Prostate gland (tissue), 2 donors: ENCODE data around the gene ANKRD13D. TPM values are rescaled to one million over a fixed set of nuclear protein-coding genes. Genes with fewer than 3 reads are reported as not detected.
A peak's percentile ranks its signal among the peaks of the same experiment; 100 is the strongest.

Experiments used
- DNase-seq: peaks from one replicate; pipeline ENCODE4 v3.0.0-alpha.2; 2019; ENCODE audit warnings: low spot score
- H3K27ac ChIP-seq, 2 donors: fragments of 200-600 bp; sonication (generic); 2 replicates each; pipeline ENCODE4 v1.5.1; 2017 to 2019
- H3K27me3 ChIP-seq: fragments of 200-600 bp; sonication (generic); replicated peaks from 2 replicates; pipeline ENCODE4 v1.5.1; 2019; ENCODE audit not compliant: insufficient read depth
- H3K36me3 ChIP-seq, 2 donors: fragments of 200-600 bp; sonication (generic); 1 replicate in 1 of 2; 2 replicates in 1 of 2; pipeline versions ENCODE4 v1.5.1 to v1.8.1; 2017 to 2019
- H3K4me1 ChIP-seq: fragments of 200-600 bp; sonication (generic); replicated peaks from 2 replicates; pipeline ENCODE4 v1.5.1; 2019
- H3K4me3 ChIP-seq, 2 donors: fragments of 200-600 bp; sonication (generic); 2 replicates each; pipeline ENCODE4 v1.5.1; 2017 to 2019
- H3K9me3 ChIP-seq: fragments of 200-600 bp; sonication (generic); 2 replicates; pipeline ENCODE4 v1.5.1; 2017
- POLR2A ChIP-seq: fragments of 450-650 bp; IDR thresholded peaks from one replicate; pipeline ENCODE4 v1.6.1; 2016; ENCODE audit warnings: antibody characterized with exemption, mild to moderate bottlenecking
- POLR2AphosphoS5 ChIP-seq: sonication (generic); formaldehyde crosslinking; IDR thresholded peaks from one replicate; pipeline ENCODE4 v1.6.1; 2017; ENCODE audit warnings: antibody characterized with exemption
- WGBS: methylation state at CpG from one replicate; pipeline ENCODE4 v1.1.5; 2018; 5-methylcytosine and 5-hydroxymethylcytosine counted together
- intact Hi-C: fragments of 100-400 bp; cut with DNase I; formaldehyde crosslinking; loops from one replicate; pipeline ENCODE4 v1.14.2; 2022
- total RNA-seq, 2 donors: library from RNA; depleted of rRNA; stranded (reverse); fragments of >200 nt; gene quantifications; one replicate each; pipeline ENCODE4 v1.1.0, GENCODE V29; 2016
- TF ChIP-seq, protein P1 (sequence below), 4 experiments: fragments of 200-600 bp in 2 of 4; fragments of 450-650 bp in 2 of 4; sonication (generic) in 2 of 4; IDR thresholded peaks; 1 replicate in 3 of 4; 2 replicates in 1 of 4; pipeline ENCODE4 v1.5.1; 2016 to 2019; ENCODE audit warnings: antibody characterized with exemption in 4 of 4, mild to moderate bottlenecking in 2 of 4, moderate library complexity in 2 of 4

ANKRD13D gene
- total RNA-seq = 10 to 100 TPM; 35.9 to 75.3 TPM

DNA sequence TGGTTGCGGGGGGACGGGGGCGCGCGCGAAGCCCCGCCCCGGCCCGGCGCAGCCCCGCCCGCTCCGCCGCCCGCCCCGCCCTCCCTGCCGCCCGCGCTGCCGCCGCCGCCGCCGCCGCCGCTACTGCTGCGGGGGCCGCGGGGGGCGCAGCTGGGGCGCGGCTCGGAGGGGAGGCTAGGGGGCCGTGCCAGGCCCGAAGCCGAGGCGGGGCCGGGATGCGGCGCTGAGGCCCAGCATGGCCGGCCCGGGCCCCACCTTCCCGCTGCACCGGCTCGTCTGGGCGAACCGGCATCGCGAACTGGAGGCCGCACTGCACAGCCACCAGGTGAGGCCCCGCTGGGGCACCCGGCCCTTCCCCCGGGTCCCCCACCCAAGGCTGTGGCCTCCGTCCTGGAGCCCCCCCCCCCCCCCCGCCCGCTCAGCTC lies at the start of gene ANKRD13D:
Gene ANKRD13D (plus strand): TSS at position 78 of the 425 bp plus-strand sequence. CDS start 158 bp downstream, at position 236.
- intact Hi-C loops = no loop called here
- H3K27me3 ChIP-seq = no peaks in the 10 kb centered on the region
- peaks cover 11% of the 10 kb centered on the region for H3K4me1 ChIP-seq
- no peak for TF ChIP-seq POLR2AphosphoS5
- TF ChIP-seq, protein P1, sequence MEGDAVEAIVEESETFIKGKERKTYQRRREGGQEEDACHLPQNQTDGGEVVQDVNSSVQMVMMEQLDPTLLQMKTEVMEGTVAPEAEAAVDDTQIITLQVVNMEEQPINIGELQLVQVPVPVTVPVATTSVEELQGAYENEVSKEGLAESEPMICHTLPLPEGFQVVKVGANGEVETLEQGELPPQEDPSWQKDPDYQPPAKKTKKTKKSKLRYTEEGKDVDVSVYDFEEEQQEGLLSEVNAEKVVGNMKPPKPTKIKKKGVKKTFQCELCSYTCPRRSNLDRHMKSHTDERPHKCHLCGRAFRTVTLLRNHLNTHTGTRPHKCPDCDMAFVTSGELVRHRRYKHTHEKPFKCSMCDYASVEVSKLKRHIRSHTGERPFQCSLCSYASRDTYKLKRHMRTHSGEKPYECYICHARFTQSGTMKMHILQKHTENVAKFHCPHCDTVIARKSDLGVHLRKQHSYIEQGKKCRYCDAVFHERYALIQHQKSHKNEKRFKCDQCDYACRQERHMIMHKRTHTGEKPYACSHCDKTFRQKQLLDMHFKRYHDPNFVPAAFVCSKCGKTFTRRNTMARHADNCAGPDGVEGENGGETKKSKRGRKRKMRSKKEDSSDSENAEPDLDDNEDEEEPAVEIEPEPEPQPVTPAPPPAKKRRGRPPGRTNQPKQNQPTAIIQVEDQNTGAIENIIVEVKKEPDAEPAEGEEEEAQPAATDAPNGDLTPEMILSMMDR (IDR thresholded peaks at IDR 0.05) = no peak
- TF ChIP-seq POLR2A = no peak
- peak within 1 kb of the TSS; percentile 89 to 93 for H3K27ac ChIP-seq
- H3K36me3 ChIP-seq = peaks cover 17 to 21% of the 10 kb centered on the region in 2 donors
- H3K4me3 ChIP-seq = peak within 1 kb of the TSS; percentile 63 to 74
- no peak for DNase-seq
- H3K9me3 ChIP-seq = no peaks in the 10 kb centered on the region
- 0% methylated on average over 29 of the region's 56 CpGs for WGBS

DNA sequence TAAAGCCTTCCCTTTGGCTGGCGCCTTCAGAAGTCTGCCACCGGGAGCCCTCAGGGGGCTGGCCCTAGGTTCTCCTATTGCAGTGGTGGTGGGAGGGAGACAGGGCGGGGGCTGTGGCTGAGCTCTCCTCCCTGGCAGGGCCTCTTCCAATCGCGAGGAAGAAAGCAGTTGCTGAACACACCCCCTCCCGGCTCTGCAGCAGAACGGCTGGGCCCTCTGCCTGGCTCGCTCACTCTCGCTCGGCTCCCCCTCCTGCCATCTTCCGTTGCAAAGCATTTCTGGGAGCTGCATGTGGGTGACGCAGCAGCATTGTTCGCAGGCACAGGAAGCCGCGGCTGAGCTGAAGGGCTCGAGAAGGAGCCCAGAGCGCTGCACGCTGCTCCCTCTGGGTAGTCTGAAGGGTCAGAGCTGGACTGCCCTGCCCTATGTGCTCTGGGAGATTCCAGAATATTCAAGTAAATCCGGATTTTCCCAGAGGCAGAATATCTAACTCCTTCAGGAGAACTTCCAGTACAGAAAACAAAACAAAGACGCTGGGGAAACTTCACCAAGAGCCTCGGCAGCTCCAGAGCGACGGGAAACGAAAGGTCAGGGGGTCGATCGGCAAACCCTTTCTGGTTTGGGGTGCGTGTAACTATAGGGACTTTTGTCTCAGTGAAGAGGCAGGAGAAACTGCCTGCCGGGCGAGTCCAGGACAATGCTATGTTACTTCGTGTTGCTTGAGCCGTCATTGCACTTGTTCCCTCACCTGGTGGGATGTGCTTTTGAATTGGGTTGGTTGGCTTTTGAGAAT lies 49.1 kb upstream of the ANKRD13D start:
- Histone ChIP-seq H3K9me3 (no peaks in the 10 kb centered on the region), H3K4me3 (peak overlapping the region; percentile 49 to 51), H3K4me1 (peaks cover 21% of the 10 kb centered on the region), H3K27me3 (no peaks in the 10 kb centered on the region), H3K36me3 (no peaks in the 10 kb centered on the region), H3K27ac (peak overlapping the region; percentile 85 to 86)
- intact Hi-C loops = loop anchor here (5.0 kb wide), 2 partner anchors 123 to 158 kb away; partner anchors contain the start of gene KDM2A
- under 1% methylated on average over 25 of the region's 31 CpGs for WGBS
- TF ChIP-seq POLR2AphosphoS5 (peak; percentile 98), POLR2A (peak; percentile 98)
- TF ChIP-seq, protein P1 (IDR thresholded peaks at IDR 0.05) = peak in 2 of 4 experiments; percentile 44 to 52
- peak; percentile 99 for DNase-seq

DNA sequence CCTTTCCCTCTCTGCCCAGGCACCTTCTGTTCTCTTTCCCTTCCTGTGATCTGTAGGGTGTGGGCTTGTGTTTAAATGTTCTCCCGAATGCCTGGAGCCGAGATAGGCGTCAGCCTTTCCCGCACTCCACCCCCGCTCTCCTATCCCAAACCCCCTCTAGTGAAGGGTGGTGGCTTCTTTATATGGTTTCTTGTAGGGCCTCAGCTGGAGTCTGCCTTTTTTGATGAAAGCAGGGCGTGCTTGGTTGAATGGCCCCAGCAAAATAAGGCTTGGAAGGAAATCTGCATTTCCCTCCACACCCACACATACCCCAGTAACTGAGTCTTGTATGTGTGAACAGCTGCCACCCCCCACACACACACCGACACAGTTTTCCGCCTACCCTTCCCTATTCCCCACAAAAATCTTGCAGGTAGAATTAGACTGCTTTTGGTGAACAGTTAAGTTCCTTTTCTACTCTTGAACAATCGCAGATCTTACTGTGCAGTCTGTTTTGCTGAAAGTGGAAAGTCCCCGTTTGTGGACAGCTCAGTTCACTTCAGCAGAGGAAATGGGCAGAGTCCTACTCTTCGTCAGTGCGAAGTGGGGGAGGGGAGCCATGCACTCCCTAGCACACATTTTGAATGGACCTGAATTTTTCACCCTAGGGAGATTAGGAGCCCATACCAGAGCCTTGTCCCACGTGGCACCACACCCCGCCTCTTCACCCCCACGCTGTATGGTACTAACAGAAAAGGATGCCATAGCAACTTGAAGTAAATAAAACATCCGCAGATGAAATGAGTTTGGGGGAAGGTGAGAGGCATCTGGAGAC lies 48.3 kb upstream of the ANKRD13D start:
- WGBS = under 1% methylated on average over 16 of the region's 16 CpGs
- intact Hi-C loops = loop anchor here (5.0 kb wide), 1 partner anchor 123 kb away; the partner anchor contains the start of gene KDM2A
- peak; percentile 61 for TF ChIP-seq POLR2AphosphoS5
- TF ChIP-seq POLR2A = no peak
- TF ChIP-seq, protein P1 (IDR thresholded peaks at IDR 0.05) = peak in 1 of 4 experiments; percentile 3

DNA sequence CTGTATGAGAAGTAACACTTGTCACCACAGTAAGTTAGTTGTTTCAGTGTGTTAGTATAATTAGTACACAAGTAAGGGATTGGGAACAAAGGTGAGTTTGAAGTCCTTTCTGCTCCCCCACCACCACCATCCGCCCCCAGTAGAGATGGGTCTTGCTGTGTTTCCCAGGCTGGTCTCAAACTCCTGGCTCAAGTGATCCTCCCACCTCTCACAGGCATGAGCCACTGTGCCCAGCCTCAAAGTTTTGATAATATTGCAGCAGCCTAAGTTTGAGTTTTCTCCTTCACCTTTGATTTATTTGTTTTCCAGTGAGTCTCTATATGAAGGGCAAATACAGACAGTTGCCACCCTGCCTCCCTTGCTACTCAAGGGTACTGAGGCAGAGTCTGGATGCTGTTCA lies 46.6 kb upstream of the ANKRD13D start:
- Histone ChIP-seq H3K4me3 (no peak overlapping the region), H3K4me1 (peaks cover 21% of the 10 kb centered on the region), H3K27me3 (no peaks in the 10 kb centered on the region), H3K27ac (no peak overlapping the region), H3K36me3 (peaks cover 8 to 10% of the 10 kb centered on the region in 2 donors), H3K9me3 (no peaks in the 10 kb centered on the region)
- 74% methylated on average over 1 of the region's 1 CpG for WGBS
- no peak for DNase-seq
- intact Hi-C loops = loop anchor here (5.0 kb wide), 1 partner anchor 125 kb away; the partner anchor contains the start of gene KDM2A
- TF ChIP-seq, protein P1 (IDR thresholded peaks at IDR 0.05) = no peak
- TF ChIP-seq POLR2A = no peak
- no peak for TF ChIP-seq POLR2AphosphoS5

More for the DNA sequence above, 48.3 kb upstream of the ANKRD13D start:
- H3K27me3 ChIP-seq = no peaks in the 10 kb centered on the region
- H3K27ac ChIP-seq = peak overlapping the region; percentile 85 to 86
- H3K9me3 ChIP-seq = no peaks in the 10 kb centered on the region
- peak; percentile 61 for DNase-seq
- H3K4me3 ChIP-seq = peak overlapping the region; percentile 49 to 51
- peaks cover 21% of the 10 kb centered on the region for H3K4me1 ChIP-seq
- peaks cover 3% of the 10 kb centered on the region in 2 donors for H3K36me3 ChIP-seq
